GM12864 (cell line): ENCODE data around the gene LRRC8C.

ENCODE experiments used
- DNase-seq: peaks from one replicate; pipeline ENCODE4 v3.0.0-alpha.2; 2011; ENCODE audit warnings: low read depth
- H3K4me3 ChIP-seq: 2 replicates; pipeline ENCODE4 v1.5.1; 2011; ENCODE audit warnings: mild to moderate bottlenecking, low read depth, low read length, control low read depth
- CTCF ChIP-seq: IDR thresholded peaks from 2 replicates; pipeline ENCODE4 v1.5.1; 2011; ENCODE audit warnings: low read depth, mild to moderate bottlenecking, moderate library complexity, low read length, control low read depth, inconsistent platforms; ENCODE audit errors: missing control alignments

LRRC8C gene

GRCh38 chr1:89635825-89636815 is 3.2 kb downstream of the LRRC8C start:
- TF ChIP-seq CTCF: no peak
- H3K4me3 ChIP-seq: no peak overlapping the region
- DNase-seq: no peak

GRCh38 chr1:89637496-89637895 is 4.6 kb downstream of the LRRC8C start:
- no peak for DNase-seq
- no peak for TF ChIP-seq CTCF
- no peak overlapping the region for H3K4me3 ChIP-seq

GRCh38 chr1:89640440-89640839 is 7.5 kb downstream of the LRRC8C start:
- no peak for DNase-seq
- no peak overlapping the region for H3K4me3 ChIP-seq
- TF ChIP-seq CTCF: no peak

GRCh38 chr1:89641781-89642180 is 8.9 kb downstream of the LRRC8C start:
- no peak for DNase-seq
- TF ChIP-seq CTCF: no peak
- no peak overlapping the region for H3K4me3 ChIP-seq

GRCh38 chr1:89643577-89643976 is 10.7 kb downstream of the LRRC8C start:
- no peak for DNase-seq
- no peak for TF ChIP-seq CTCF

GRCh38 chr1:89644119-89644814 is 11.3 kb downstream of the LRRC8C start:
- H3K4me3 ChIP-seq: no peak overlapping the region
- no peak for TF ChIP-seq CTCF
- no peak for DNase-seq

More at GRCh38 chr1:89643577-89643976, 10.7 kb downstream of the LRRC8C start:
- H3K4me3 ChIP-seq: no peak overlapping the region
